Measurements from ENCODE around the gene PGLYRP3. TPM values are rescaled to one million over a fixed set of nuclear protein-coding genes. Genes with fewer than 3 reads are reported as not detected.

Gene PGLYRP3
- total and polyA plus RNA-seq, 9 of the 15 experiments (the other 6 are each of a cell fraction or from before 2014, with no cell fraction given): not detected

DNA sequence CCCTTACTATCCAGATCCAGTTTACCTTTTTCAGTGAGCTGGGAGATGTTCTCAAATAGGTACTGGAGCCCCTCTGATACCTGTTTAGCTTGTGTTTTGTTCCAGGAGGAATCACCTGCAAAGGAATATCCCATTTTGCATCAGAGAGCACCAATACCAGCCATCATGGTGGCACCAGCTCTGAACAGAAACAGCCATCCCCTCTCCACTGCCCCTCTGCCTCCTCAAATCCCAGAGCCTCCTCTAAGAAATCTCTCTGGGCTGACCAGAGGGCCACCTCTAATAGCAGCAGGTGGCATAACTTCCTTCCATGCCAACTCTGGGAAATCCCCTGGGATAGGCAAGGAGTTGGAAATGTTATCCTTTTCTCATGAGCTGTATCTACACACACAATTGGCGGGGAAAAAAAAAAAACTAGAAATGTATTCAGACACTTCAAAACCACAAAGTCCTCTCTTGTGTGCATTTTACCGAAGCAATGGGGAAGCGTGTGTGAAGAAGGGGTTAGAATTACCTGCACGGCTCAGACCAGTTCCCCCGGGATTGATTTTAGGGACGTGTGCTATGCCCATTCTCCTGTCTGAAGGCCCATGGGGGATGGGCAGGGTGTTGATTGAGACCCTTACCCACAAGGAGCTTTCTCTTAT lies 33.4 kb upstream of the PGLYRP3 start:
- Histone ChIP-seq H3K27me3 (ENCODE audit: control insufficient read depth in 2 of 2, insufficient read depth in 2 of 2, low read length in 2 of 2) (peaks cover 3 to 15% of the 10 kb centered on the region in 2 experiments; a peak in 3 of 5 replicates), H3K4me1 (replicated peaks in 1 of 2; ENCODE audit: control insufficient read depth in 2 of 2, insufficient read depth in 2 of 2, low read length in 2 of 2) (peaks cover 33 to 39% of the 10 kb centered on the region in 2 experiments)
- TF ChIP-seq ZC3H8 (IDR thresholded peaks at IDR 0.05) (no peak), NR4A1 (CRISPR knock-in tag; IDR thresholded peaks at IDR 0.05) (no peak), NR4A1 (tag; IDR thresholded peaks at IDR 0.05) (no peak), ZNF586 (CRISPR knock-in tag; conservative IDR thresholded peaks at IDR 0.05) (no peak), MXI1 (IDR thresholded peaks at IDR 0.05; ENCODE audit: low read depth, low read length) (no peak), ZNF174 (CRISPR knock-in tag; IDR thresholded peaks at IDR 0.05) (no peak)
- TF ChIP-seq, protein P1, sequence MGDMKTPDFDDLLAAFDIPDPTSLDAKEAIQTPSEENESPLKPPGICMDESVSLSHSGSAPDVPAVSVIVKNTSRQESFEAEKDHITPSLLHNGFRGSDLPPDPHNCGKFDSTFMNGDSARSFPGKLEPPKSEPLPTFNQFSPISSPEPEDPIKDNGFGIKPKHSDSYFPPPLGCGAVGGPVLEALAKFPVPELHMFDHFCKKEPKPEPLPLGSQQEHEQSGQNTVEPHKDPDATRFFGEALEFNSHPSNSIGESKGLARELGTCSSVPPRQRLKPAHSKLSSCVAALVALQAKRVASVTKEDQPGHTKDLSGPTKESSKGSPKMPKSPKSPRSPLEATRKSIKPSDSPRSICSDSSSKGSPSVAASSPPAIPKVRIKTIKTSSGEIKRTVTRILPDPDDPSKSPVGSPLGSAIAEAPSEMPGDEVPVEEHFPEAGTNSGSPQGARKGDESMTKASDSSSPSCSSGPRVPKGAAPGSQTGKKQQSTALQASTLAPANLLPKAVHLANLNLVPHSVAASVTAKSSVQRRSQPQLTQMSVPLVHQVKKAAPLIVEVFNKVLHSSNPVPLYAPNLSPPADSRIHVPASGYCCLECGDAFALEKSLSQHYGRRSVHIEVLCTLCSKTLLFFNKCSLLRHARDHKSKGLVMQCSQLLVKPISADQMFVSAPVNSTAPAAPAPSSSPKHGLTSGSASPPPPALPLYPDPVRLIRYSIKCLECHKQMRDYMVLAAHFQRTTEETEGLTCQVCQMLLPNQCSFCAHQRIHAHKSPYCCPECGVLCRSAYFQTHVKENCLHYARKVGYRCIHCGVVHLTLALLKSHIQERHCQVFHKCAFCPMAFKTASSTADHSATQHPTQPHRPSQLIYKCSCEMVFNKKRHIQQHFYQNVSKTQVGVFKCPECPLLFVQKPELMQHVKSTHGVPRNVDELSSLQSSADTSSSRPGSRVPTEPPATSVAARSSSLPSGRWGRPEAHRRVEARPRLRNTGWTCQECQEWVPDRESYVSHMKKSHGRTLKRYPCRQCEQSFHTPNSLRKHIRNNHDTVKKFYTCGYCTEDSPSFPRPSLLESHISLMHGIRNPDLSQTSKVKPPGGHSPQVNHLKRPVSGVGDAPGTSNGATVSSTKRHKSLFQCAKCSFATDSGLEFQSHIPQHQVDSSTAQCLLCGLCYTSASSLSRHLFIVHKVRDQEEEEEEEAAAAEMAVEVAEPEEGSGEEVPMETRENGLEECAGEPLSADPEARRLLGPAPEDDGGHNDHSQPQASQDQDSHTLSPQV (IDR thresholded peaks at IDR 0.05): no peak
- TF ChIP-seq, protein P2, sequence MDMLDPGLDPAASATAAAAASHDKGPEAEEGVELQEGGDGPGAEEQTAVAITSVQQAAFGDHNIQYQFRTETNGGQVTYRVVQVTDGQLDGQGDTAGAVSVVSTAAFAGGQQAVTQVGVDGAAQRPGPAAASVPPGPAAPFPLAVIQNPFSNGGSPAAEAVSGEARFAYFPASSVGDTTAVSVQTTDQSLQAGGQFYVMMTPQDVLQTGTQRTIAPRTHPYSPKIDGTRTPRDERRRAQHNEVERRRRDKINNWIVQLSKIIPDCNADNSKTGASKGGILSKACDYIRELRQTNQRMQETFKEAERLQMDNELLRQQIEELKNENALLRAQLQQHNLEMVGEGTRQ (CRISPR knock-in tag; IDR thresholded peaks at IDR 0.05): no peak
- TF ChIP-seq, protein P3, sequence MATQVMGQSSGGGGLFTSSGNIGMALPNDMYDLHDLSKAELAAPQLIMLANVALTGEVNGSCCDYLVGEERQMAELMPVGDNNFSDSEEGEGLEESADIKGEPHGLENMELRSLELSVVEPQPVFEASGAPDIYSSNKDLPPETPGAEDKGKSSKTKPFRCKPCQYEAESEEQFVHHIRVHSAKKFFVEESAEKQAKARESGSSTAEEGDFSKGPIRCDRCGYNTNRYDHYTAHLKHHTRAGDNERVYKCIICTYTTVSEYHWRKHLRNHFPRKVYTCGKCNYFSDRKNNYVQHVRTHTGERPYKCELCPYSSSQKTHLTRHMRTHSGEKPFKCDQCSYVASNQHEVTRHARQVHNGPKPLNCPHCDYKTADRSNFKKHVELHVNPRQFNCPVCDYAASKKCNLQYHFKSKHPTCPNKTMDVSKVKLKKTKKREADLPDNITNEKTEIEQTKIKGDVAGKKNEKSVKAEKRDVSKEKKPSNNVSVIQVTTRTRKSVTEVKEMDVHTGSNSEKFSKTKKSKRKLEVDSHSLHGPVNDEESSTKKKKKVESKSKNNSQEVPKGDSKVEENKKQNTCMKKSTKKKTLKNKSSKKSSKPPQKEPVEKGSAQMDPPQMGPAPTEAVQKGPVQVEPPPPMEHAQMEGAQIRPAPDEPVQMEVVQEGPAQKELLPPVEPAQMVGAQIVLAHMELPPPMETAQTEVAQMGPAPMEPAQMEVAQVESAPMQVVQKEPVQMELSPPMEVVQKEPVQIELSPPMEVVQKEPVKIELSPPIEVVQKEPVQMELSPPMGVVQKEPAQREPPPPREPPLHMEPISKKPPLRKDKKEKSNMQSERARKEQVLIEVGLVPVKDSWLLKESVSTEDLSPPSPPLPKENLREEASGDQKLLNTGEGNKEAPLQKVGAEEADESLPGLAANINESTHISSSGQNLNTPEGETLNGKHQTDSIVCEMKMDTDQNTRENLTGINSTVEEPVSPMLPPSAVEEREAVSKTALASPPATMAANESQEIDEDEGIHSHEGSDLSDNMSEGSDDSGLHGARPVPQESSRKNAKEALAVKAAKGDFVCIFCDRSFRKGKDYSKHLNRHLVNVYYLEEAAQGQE (IDR thresholded peaks at IDR 0.05; ENCODE audit: borderline replicate concordance): no peak
- TF ChIP-seq, protein P3 (CRISPR knock-in tag; IDR thresholded peaks at IDR 0.05; ENCODE audit: low read depth): no peak

More for the DNA sequence above, 33.4 kb upstream of the PGLYRP3 start:
- FAIRE-seq: no peak
- no peaks in the 10 kb centered on the region for H3K9me1 ChIP-seq (ENCODE audit: control insufficient read depth, insufficient read depth, low read length)
- peaks cover 18% of the 10 kb centered on the region for H4K20me1 ChIP-seq (replicated peaks; ENCODE audit: control insufficient read depth, insufficient read depth, low read length)
- intact Hi-C loops (cut with micrococcal nuclease): no loop called here
- no peak overlapping the region for H2AFZ ChIP-seq (ENCODE audit: low read depth, low read length)
- no peak overlapping the region for H3K4me2 ChIP-seq (ENCODE audit: insufficient read depth, low read length)
- H3K9ac ChIP-seq (ENCODE audit: insufficient read depth in 1 of 2, low read depth in 2 of 2, low read length in 2 of 2): no peak overlapping the region
- H3K79me2 ChIP-seq (ENCODE audit: control insufficient read depth, insufficient read depth, low read length): no peaks in the 10 kb centered on the region
- no peak for DNase-seq (ENCODE audit: extremely low read depth in 1 of 4, low spot score in 3 of 4)
- 67% methylated on average over 6 of the region's 6 CpGs for WGBS (ENCODE audit: insufficient coverage, low coverage, missing lambda C conversion rate)
- in situ Hi-C loops (cut with MboI): no loop called here
- no peaks in the 10 kb centered on the region for H3K36me3 ChIP-seq (ENCODE audit: control insufficient read depth, insufficient read depth, low read length)
- POLR2A ChIA-PET: interaction anchor here (0.6 kb wide), 2 partner anchors 157 to 303 kb away, joined by 3 read pairs; no protein-coding TSS in a partner anchor
- H3K9me3 ChIP-seq (replicated peaks; ENCODE audit: control insufficient read depth, insufficient read depth, low read depth, low read length): no peaks in the 10 kb centered on the region
- no peak for ATAC-seq
- CTCF ChIA-PET (ENCODE audit: low intra/inter-chr PET ratio): no interaction called here
- no TSS peak for BruUV-seq (replicated peaks)
- H3K27ac ChIP-seq (ENCODE audit: extremely low read depth, low read depth, low read length): no peak overlapping the region
- H3K4me3 ChIP-seq: no peak overlapping the region

Measured in K562 (cell line).